HUES64 (cell line): ENCODE results near the gene SRA1.
"Not testable (repeated sequence)": the region's sequence is repeated elsewhere in the genome, so short reads cannot be mapped to it uniquely, and the experiment has no call there.

Experiments used
- H3K27ac ChIP-seq: 2 replicates; pipeline ENCODE4 v1.7.0; 2013; ENCODE audit warnings: low read depth, low read length, inconsistent platforms
- H3K27me3 ChIP-seq: 2 replicates; pipeline ENCODE4 v1.6.1; 2013; ENCODE audit warnings: mild to moderate bottlenecking, low read length; ENCODE audit not compliant: insufficient read depth
- H3K36me3 ChIP-seq: 2 replicates; pipeline ENCODE4 v1.6.1; 2013; ENCODE audit warnings: mild to moderate bottlenecking, low read length; ENCODE audit not compliant: insufficient read depth
- H3K4me1 ChIP-seq: 2 replicates; pipeline ENCODE4 v1.6.1; 2013; ENCODE audit warnings: mild to moderate bottlenecking, low read length, moderate library complexity; ENCODE audit not compliant: insufficient read depth
- H3K4me3 ChIP-seq: 2 replicates; pipeline ENCODE4 v1.5.1; 2013; ENCODE audit warnings: mild to moderate bottlenecking, low read length, moderate library complexity
- H3K9ac ChIP-seq: 2 replicates; pipeline ENCODE4 v1.6.1; 2013; ENCODE audit warnings: mild to moderate bottlenecking, low read depth, low read length
- H3K9me3 ChIP-seq: 2 replicates; pipeline ENCODE4 v1.6.1; 2013; ENCODE audit warnings: low read depth, low read length; ENCODE audit not compliant: insufficient read depth
- WGBS: fragments of 150-250, 120-280 bp; methylation state at CpG from one replicate; pipeline ENCODE4 v1.1.7; 2013; ENCODE audit warnings: missing lambda C conversion rate; 5-methylcytosine and 5-hydroxymethylcytosine counted together

SRA1 gene

DNA sequence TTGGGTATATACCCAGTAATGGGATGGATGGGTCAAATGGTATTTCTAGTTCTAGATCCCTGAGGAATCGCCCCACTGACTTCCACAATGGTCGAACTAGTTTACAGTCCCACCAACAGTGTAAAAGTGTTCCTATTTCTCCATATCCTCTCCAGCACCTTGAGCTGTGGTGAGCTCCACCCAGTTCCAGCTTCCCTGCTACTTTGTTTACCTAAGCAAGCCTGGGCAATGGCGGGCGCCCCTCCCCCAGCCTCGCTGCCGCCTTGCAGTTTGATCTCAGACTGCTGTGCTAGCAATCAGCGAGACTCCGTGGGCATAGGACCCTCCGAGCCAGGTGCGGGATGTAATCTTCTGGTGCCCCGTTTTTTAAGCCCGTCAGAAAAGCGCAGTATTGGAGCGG lies 35.8 kb upstream of the SRA1 start:
- WGBS = 71% methylated on average over 14 of the region's 14 CpGs

GRCh38 chr5:140591747-140592372 lies 34.6 kb upstream of the SRA1 start:
- Histone ChIP-seq H3K4me3 (no peak overlapping the region), H3K36me3 (no peaks in the 10 kb centered on the region), H3K4me1 (no peaks in the 10 kb centered on the region), H3K9ac (no peak overlapping the region), H3K27ac (no peak overlapping the region), H3K27me3 (no peaks in the 10 kb centered on the region), H3K9me3 (no peaks in the 10 kb centered on the region)
- 91% methylated on average over 5 of the region's 5 CpGs for WGBS

More for the DNA sequence above, 35.8 kb upstream of the SRA1 start:
- not testable (repeated sequence) for H3K9me3 ChIP-seq, H3K4me3 ChIP-seq, H3K9ac ChIP-seq, H3K27me3 ChIP-seq, H3K36me3 ChIP-seq, H3K27ac ChIP-seq, H3K4me1 ChIP-seq

- Histone ChIP-seq H3K4me3 (no peak overlapping the region), H3K9me3 (no peaks in the 10 kb centered on the region), H3K4me1 (no peaks in the 10 kb centered on the region), H3K36me3 (no peaks in the 10 kb centered on the region), H3K27ac (no peak overlapping the region), H3K27me3 (no peaks in the 10 kb centered on the region), H3K9ac (no peak overlapping the region)
- 94% methylated on average over 7 of the region's 7 CpGs for WGBS
These were observed 33.6 kb upstream of the SRA1 start for GRCh38 chr5:140590861-140591260.

- Histone ChIP-seq H3K36me3 (no peaks in the 10 kb centered on the region), H3K9ac (no peak overlapping the region), H3K4me1 (no peaks in the 10 kb centered on the region), H3K27me3 (no peaks in the 10 kb centered on the region), H3K27ac (no peak overlapping the region), H3K4me3 (no peak overlapping the region), H3K9me3 (no peaks in the 10 kb centered on the region)
- WGBS = 96% methylated on average over 4 of the region's 5 CpGs
These were observed 31.2 kb upstream of the SRA1 start for GRCh38 chr5:140588311-140589070.

DNA sequence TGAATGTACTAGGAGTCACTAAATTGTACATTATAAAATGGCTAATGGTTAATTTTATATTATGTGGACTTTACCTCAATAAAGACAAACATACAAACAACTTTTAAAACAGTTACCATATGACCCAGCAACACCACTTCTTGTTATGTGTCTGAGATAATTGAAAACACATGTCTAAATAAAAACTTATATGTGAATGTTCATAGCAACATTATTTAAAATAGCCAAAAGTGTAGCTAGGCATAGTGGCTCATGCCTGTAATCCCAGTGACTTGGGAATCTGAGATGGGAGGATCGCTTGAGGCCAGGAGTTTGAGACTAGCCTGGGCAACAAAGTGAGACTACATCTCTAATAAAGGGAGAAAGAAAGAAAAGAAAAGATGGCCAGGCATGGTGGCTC lies 30.2 kb upstream of the SRA1 start:
- H3K36me3 ChIP-seq = no peaks in the 10 kb centered on the region
- no peaks in the 10 kb centered on the region for H3K27me3 ChIP-seq
- no peak overlapping the region for H3K27ac ChIP-seq
- 93% methylated on average over 1 of the region's 1 CpG for WGBS
- no peak overlapping the region for H3K9ac ChIP-seq
- no peak overlapping the region for H3K4me3 ChIP-seq
- no peaks in the 10 kb centered on the region for H3K9me3 ChIP-seq
- no peaks in the 10 kb centered on the region for H3K4me1 ChIP-seq

- not testable (repeated sequence) for H3K4me1 ChIP-seq
- WGBS = 95% methylated on average over 5 of the region's 6 CpGs
These were observed 22.0 kb upstream of the SRA1 start for GRCh38 chr5:140579188-140579747.

DNA sequence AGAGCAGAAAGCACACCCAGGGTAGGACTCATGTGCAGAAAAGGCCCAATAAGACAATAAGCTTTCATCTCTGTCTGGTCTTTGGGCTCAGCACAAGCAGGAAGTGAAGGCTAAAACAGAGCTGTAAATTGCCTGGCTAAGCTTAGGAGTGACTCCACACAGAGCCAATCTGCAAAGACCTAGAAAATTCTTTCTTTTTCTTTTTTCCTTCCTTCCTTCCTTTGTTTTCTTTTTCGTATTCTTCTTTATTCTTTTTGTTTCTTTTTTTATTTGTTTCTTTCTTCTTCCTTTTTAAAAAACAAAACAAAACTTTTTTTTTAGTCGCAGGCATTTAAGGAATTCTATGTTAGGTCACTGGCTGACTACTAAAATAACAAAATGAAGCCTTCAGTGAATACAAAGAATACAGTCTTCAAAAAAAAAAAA lies 19.5 kb upstream of the SRA1 start:
- Histone ChIP-seq H3K9me3 (no peaks in the 10 kb centered on the region), H3K4me1 (no peaks in the 10 kb centered on the region), H3K27me3 (peaks cover 4% of the 10 kb centered on the region; the same call in 1 of the 2 replicates), H3K36me3 (no peaks in the 10 kb centered on the region), H3K9ac (no peak overlapping the region), H3K4me3 (no peak overlapping the region), H3K27ac (no peak overlapping the region)
- 80% methylated on average over 1 of the region's 2 CpGs for WGBS

More at GRCh38 chr5:140579188-140579747, 22.0 kb upstream of the SRA1 start:
- H3K4me3 ChIP-seq, H3K27me3 ChIP-seq, H3K27ac ChIP-seq, H3K9ac ChIP-seq, H3K9me3 ChIP-seq, H3K36me3 ChIP-seq: not testable (repeated sequence)

DNA sequence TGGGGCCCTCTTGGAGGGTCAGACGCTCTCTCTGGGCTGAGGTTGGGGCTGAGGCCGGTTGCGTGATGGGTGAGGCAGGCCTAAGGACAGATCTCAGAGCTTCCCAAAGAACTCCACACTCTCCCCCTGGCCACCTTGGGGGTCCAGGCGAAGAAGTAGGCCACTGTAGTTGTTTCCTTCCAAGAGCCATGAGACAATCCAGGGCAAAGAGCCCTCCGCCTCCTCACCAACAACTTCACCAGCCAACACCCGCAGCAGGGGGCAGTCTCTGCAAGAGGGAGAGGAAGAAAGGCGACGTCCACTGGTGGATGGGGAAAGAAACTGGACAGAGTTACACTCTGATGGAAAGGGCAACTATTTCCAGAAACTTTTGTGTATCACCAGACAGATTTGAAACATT lies 18.0 kb upstream of the SRA1 start:
- Histone ChIP-seq H3K4me3 (no peak overlapping the region), H3K27me3 (no peaks in the 10 kb centered on the region), H3K27ac (no peak overlapping the region), H3K4me1 (no peaks in the 10 kb centered on the region), H3K9me3 (no peaks in the 10 kb centered on the region), H3K36me3 (no peaks in the 10 kb centered on the region), H3K9ac (no peak overlapping the region)
- 86% methylated on average over 7 of the region's 8 CpGs for WGBS

DNA sequence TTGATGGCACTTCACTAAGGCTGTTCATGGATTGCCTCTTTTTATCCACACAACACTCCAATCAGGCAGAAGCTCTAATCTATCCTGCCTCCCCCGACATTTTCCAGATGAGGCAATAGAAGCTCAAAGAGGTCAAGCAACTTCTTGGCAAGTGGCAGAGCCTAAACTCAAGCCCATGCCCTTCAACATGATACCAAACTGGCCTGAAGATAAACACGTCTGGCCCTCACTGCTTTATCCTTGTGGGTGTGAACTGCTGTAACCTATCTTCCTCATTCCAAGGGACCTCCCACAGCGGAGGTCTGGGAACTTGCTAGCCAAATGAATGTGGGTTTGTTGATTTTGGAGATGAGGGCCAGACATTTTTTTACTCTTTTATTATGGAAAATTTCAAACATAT lies 16.9 kb upstream of the SRA1 start:
- Histone ChIP-seq H3K9me3 (no peaks in the 10 kb centered on the region), H3K4me1 (no peaks in the 10 kb centered on the region), H3K27ac (no peak overlapping the region), H3K9ac (no peak overlapping the region), H3K27me3 (no peaks in the 10 kb centered on the region), H3K36me3 (no peaks in the 10 kb centered on the region), H3K4me3 (no peak overlapping the region)
- 55% methylated on average over 2 of the region's 3 CpGs for WGBS

DNA sequence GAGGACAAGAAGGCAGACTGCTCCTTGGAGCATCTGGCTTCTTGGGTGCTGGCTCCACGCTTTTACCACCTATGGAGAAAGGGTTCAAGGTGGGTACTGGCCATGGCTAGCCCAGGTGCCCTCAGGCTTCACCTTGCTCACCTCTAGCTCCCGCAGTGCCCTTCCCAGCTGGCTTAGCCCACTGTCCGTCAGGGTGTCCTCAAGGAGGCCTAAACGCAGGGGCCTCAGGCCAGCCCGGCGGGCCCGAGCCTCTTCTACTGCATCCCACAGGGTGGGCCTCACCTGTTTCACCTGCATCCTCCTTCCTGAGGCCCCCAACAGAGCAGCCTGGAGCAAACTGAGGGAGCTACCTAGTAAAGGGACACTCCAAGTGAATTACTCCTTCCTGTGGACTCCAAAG lies 16.4 kb upstream of the SRA1 start:
- Histone ChIP-seq H3K9me3 (no peaks in the 10 kb centered on the region), H3K36me3 (no peaks in the 10 kb centered on the region), H3K4me1 (no peaks in the 10 kb centered on the region), H3K27me3 (no peaks in the 10 kb centered on the region), H3K9ac (no peak overlapping the region), H3K27ac (no peak overlapping the region), H3K4me3 (no peak overlapping the region)
- WGBS = 91% methylated on average over 7 of the region's 7 CpGs

DNA sequence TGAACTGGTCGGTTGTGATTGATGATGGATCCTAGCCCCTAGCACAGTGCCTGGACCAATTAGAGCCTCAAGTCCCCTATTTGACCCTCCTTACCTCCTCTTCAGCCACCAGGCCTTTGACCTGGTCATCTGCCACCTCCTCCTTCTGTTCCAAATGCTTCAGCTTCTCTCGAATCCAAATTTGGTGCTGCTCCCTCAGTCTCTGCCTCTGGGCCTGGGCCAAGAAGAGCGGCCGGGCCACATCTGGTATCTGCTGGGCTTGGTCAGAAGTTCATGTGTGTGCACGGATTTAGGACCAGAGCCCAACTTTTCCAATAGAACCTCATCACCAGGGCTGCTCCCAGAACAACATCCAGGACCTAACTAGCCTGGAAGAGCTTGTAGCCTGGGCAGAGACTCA lies 13.8 kb upstream of the SRA1 start:
- H3K36me3 ChIP-seq = peaks cover 19% of the 10 kb centered on the region
- H3K9me3 ChIP-seq = no peaks in the 10 kb centered on the region
- no peaks in the 10 kb centered on the region for H3K4me1 ChIP-seq
- no peaks in the 10 kb centered on the region for H3K27me3 ChIP-seq
- no peak overlapping the region for H3K9ac ChIP-seq
- H3K27ac ChIP-seq = no peak overlapping the region
- no peak overlapping the region for H3K4me3 ChIP-seq
- WGBS = 90% methylated on average over 5 of the region's 5 CpGs
